ENCODE data around the gene ADM5.

DNA sequence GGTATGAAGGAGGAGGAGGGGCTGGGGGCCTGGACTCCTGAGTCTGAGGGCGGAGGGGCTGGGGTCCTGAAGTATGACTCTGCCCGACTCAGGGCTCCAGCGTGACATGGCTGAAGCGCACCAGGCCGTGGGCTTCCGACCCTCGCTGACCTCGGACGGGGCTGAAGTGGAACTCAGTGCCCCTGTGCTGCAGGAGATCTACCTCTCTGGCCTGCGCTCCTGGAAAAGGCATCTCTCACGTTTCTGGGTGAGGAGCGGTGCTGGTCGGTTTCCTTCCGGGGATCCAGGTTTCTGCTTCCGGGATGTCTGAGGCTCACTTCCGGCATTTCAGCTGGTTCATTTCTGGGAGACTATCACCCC lies 2.7 kb downstream of the ADM5 start:
- TF ChIP-seq CBX8 (IDR thresholded peaks at IDR 0.05) (no peak), POLR2A (IDR thresholded peaks at IDR 0.05; ENCODE audit: low read length) (no peak), ZC3H11A (IDR thresholded peaks at IDR 0.05) (no peak), FOSB (CRISPR knock-in tag; IDR thresholded peaks at IDR 0.05) (no peak), CHD4 (IDR thresholded peaks at IDR 0.05; ENCODE audit: borderline replicate concordance) (no peak), EP300 (IDR thresholded peaks at IDR 0.05) (no peak), HDAC2 (IDR thresholded peaks at IDR 0.05) (no peak)
- TF ChIP-seq, protein P1, sequence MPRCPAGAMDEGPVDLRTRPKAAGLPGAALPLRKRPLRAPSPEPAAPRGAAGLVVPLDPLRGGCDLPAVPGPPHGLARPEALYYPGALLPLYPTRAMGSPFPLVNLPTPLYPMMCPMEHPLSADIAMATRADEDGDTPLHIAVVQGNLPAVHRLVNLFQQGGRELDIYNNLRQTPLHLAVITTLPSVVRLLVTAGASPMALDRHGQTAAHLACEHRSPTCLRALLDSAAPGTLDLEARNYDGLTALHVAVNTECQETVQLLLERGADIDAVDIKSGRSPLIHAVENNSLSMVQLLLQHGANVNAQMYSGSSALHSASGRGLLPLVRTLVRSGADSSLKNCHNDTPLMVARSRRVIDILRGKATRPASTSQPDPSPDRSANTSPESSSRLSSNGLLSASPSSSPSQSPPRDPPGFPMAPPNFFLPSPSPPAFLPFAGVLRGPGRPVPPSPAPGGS (IDR thresholded peaks at IDR 0.05) = no peak
- TF ChIP-seq, protein P2, sequence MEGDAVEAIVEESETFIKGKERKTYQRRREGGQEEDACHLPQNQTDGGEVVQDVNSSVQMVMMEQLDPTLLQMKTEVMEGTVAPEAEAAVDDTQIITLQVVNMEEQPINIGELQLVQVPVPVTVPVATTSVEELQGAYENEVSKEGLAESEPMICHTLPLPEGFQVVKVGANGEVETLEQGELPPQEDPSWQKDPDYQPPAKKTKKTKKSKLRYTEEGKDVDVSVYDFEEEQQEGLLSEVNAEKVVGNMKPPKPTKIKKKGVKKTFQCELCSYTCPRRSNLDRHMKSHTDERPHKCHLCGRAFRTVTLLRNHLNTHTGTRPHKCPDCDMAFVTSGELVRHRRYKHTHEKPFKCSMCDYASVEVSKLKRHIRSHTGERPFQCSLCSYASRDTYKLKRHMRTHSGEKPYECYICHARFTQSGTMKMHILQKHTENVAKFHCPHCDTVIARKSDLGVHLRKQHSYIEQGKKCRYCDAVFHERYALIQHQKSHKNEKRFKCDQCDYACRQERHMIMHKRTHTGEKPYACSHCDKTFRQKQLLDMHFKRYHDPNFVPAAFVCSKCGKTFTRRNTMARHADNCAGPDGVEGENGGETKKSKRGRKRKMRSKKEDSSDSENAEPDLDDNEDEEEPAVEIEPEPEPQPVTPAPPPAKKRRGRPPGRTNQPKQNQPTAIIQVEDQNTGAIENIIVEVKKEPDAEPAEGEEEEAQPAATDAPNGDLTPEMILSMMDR (IDR thresholded peaks at IDR 0.05) = no peak
